Effector CD8-positive, alpha-beta T cell (primary cell): Measurements from ENCODE around the gene MAP2K5.

Source experiments
- DNase-seq: peaks from one replicate; lab custom pipeline; 2025; lab: John Stamatoyannopoulos, UW

MAP2K5 gene

DNA sequence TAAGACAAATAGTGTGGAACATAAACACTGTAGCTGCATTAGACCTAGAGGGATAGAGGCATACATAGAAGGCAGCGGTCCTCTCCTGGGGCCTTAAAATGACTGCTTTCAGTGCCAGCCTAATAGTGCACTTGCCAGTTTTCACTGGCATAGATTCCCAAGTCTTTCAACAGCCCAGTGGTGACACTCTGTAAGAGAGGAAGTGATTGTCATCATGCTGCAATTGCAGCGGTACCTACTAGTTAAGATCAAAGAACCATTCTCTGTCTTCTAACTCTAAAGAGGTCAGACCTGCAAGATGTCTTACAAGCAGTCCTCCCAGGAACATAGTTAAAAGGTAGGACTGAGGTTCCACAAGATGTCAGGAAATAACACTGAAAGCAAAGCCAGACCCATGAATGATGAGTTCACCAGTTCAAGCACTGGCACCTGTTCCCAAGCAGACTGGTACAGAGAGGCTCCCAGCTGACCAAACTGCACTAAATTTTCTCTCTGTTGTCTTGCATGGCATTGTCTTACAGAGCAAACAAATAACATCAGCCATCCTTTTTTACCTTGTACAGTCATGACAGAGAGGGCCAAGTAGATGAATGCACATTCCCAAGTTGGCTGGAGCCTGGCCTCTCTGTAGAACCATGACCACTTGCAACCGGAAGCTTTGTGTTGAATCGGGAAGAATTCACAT, 182.3 kb downstream of the MAP2K5 start:
- no peak for DNase-seq

DNA sequence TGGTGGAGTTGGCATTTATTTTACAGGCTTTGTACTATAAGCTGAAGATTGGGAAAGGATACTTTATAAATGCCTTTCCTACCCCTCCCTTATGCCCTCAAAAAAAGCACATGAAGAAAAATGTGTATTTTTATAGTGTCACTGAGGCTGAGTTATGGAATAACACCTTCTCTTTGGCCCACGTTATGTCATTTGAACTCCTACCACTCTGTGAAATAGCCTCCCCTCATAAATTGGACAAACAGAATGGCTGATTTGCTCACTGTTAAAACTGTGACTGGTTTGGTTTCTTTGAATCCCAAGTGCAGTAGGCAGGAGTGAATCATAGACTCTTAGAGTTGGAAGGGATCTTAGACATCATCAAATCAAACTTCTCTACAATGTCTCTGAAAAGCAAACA, 187.6 kb downstream of the MAP2K5 start:
- no peak for DNase-seq

GRCh38 chr15:67731112-67731721, 188.7 kb downstream of the MAP2K5 start:
- DNase-seq, result no peak

DNA sequence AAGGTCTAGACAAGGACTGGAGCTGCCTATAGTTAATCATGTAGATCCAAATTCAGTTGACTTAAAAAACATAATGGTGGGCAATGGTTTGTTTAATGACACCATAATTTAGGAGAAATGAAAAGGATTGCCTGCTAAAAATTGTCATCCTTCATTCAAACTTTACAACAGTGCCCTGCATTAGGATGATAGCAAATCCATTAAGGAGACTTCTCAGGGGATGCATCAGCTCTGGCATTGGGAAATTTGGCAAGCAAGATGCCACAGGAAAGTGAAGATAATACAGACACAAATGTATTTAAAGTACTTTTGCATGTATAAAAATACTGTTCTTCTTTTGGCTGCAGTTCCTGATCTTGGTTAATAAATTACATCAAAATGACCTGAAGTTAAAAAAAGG, 189.7 kb downstream of the MAP2K5 start:
- DNase-seq, result no peak

- no peak for DNase-seq
Observed at GRCh38 chr15:67732671-67733374, 190.3 kb downstream of the MAP2K5 start.

GRCh38 chr15:67735896-67736295, 193.4 kb downstream of the MAP2K5 start:
- no peak for DNase-seq

GRCh38 chr15:67736810-67737209, 194.3 kb downstream of the MAP2K5 start:
- DNase-seq, result no peak

DNA sequence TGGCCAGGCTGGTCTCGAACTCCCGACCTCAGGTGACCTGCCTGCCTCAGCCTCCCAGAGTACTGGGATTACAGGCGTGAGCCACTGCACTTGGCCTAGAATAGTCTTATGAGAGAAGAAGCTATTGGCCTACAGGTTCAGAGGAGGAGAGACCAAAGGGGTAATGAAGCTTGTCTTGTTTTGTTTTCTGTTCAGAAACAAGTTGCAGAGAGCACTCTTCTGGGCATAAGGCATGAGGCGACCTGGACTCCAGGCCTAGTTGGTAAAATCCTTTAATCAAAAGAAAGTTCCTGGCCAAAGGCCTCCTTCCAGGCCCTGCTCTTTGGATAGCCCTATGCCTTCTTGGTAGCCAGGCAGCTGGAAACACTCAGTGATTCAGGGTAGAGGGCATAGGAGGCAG, 195.6 kb downstream of the MAP2K5 start:
- DNase-seq, result no peak

DNA sequence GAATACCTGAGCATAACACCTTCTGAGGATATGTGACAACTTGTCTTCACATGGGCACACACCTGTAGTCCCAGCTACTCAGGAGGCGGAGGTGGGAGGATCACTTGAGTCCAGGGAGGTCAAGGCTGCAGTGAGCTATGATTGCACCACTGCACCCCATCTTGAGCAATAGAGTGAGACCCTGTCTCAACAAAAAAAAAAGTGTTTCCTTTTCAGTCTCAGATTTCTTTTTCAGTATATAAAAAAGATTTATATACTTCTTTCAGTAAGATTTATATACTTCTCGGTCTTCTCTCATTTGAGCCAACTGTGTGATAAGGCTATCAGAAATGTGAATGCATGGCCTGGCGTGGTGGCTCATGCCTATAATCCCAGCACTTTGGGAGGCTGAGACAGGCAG, 197.9 kb downstream of the MAP2K5 start:
- DNase-seq, result no peak

DNA sequence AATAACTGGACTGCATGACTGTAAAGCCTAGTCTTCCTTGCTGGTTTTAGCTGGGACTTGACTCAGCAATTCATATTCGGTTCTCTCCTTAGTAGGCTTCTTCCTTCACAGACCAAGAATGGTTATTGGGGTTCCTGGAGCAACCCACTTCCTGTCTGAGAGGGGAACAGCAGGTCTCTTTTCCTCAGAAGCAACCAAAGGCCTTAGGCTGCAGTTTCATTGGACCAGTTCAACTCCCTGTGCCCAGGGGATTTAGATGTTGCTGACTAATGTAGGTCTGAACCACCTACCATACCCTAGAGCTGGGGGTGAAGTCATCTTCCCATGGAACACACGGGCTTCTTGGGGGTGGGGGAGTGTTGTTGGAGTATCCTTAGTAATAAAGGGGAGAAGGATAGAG, 198.8 kb downstream of the MAP2K5 start:
- DNase-seq, result no peak

DNA sequence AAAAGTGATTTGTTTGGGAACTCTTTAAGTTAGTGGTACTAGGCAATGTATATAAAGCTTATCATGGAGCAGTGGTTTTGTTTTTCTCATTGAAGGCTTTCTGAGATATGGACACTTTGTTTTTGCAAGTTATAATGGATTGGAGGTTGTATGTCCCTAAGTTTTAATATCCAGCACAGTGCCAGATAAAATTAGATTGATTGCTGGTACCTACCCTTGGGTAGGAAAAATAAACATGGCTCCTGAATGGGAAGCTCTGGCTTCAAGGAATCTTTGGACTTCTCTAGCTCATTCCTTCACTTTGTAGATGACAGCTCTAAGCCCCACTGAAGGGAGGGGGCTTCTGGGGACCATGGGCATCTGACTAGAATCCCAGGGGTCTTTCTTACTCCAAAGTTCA, 201.1 kb downstream of the MAP2K5 start:
- no peak for DNase-seq

GRCh38 chr15:67744331-67745072, 202.0 kb downstream of the MAP2K5 start:
- DNase-seq, result no peak

DNA sequence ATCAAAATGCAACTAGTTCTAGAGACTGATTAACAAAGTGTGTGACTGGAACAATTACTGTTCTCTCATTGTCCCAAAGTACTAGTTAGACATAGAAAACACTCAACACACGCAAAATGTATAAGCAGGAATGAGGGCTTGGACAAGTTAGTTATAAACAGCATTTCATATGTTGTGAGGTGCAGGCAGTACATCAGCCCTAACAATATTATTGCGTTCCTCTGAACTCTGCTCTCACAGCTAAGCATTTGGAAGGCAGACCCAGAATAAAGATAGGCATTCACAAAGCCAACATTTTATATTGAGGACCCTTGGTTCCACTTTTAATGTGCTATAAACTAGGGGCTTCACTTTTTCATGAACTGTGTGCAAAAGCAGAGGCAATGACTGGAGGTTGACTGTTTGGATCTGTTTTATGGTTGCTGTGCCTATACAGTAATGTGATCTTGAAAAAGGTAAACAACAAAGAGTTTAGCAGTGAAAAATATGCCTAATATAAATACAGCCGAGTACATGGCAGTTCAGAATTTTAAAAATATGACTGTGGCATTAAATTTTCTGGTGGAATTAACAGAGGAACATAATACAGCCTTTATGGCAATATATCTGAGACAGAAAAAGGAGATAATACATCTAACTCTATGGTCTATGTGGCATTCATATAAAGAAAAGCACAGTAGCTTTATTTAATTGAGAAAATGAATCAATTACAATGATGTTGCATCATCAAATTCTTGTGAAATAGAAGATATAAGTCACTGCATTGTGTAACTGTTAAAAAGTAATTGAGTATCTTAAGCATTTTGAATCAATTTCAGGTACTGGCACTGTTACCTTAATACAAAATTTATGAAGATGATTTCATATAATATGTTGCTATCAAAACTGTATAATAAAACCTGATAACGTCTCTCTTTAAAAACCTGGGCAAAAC, 202.8 kb downstream of the MAP2K5 start:
- no peak for DNase-seq

- DNase-seq, result no peak
Observed at GRCh38 chr15:67746022-67746421, 203.5 kb downstream of the MAP2K5 start.

DNA sequence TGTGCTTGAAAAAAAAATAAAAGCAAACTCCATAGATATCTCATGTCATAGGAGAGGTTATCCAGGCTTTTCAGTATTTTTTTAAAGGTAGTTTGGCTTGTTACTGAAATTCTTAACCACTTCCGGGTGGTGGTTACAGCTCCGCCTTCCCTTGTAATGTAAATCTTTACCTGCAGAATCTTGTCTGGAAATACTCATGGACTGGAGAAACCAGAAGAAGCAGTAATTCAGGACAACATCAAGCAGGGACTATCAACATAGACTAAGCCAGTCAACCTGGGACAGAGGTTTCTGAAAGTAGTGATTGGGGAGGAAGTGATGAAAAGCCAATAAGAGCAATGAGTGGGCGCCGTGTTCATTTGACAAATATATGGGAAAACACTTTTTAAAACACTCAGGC, 203.9 kb downstream of the MAP2K5 start:
- DNase-seq, result no peak

- DNase-seq, result no peak
Observed at GRCh38 chr15:67747921-67748320, 205.4 kb downstream of the MAP2K5 start.

DNA sequence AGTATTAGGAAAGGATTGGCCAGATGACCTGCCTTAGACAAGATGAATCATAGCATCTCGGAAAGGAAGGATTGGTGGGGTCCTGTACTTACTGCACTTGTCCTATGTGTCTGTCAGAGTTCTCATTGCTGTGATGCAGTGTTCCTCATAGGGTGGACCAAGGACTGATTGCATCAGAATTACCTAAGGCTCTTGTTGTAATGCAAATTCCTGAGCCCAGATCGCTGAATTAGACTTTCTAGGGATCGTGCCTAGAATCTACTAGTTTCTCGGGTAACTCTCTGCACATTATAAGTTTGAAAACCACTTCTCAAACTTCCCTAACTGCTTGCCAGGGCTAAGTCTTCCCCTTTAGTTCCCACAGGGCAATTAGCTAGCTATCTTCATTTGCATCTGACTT, 207.9 kb downstream of the MAP2K5 start:
- DNase-seq, result no peak

GRCh38 chr15:67753891-67754290, 211.4 kb downstream of the MAP2K5 start:
- no peak for DNase-seq

DNA sequence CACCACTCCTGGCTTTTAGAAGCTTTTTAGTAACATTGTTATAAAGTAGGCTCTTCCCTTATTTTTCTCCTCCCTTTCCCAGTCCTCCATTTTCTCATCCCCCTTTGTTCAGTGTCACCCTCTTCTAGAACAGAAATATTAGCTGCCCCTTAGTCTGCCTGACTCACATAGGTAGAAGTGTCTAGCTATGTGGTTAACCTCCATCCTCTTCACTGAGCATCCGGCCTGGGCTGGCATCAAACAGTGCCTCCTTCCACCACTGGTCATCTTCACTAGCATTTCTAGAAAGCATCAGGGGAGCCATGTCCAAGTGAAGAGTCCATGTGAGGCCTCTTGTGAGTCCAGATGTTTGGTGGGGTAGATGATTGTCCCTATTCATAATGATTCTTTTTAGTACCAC, 212.8 kb downstream of the MAP2K5 start:
- no peak for DNase-seq

- no peak for DNase-seq
Observed at GRCh38 chr15:67755936-67756335, 213.4 kb downstream of the MAP2K5 start.

DNA sequence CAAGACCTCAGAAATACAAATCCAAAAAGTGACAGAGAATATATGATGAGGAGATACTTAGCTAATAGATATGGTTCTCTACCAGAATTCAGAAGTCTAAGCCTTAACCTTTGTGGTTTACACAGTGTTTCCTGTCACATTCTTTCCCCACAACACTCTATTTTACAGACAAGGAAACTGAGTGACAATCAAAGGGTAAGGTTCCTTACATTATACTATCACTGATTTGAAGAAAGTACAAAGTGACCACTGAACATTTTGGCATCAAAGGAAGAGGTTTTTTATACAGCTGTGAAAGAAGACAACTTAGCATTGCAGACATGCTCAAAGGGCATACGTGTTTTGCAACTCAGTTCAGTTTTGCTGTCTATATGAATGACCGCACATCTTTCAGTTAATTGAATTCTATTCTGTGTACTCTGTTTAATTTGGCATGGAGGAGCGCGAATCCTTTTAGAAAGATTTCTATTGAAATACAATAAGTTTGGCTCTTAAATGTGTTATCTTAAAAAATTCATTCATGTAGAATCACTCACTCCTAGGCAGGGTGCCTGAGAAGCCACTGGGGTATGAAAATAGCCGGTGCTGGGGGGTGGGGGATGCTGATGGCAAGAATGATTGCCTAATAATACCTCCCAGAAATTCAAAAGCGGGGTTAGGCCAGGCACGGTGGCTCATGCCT, 216.3 kb downstream of the MAP2K5 start:
- DNase-seq, result no peak
